CD4-positive, alpha-beta memory T cell (primary cell): ENCODE data around the gene ARL8A. TPM values are rescaled to one million over a fixed set of nuclear protein-coding genes. Genes with fewer than 3 reads are reported as not detected.

Source experiments
- CTCF ChIA-PET: fragments of 350-600 bp; sonication (Branson Sonifier 250); formaldehyde crosslinking; loops from one replicate; lab custom pipeline; 2021; ENCODE audit warnings: inconsistent platforms; ENCODE audit not compliant: partially characterized antibody; lab: Charles Lee
- POLR2A ChIA-PET: fragments of 350-600 bp; sonication (Branson Sonifier 250); formaldehyde crosslinking; loops from one replicate; lab custom pipeline; 2021; ENCODE audit not compliant: partially characterized antibody; lab: Charles Lee
- DNase-seq, 5 donors: peaks; one replicate each; pipeline versions ENCODE4 v3.0.0 to v3.0.0-alpha.2; 2020 to 2022; ENCODE audit warnings: mixed read lengths in 1 of 5
- H3K27ac ChIP-seq: one replicate; pipeline ENCODE4 v1.7.0; 2013; ENCODE audit warnings: low read depth, low read length
- H3K27me3 ChIP-seq: 2 replicates; pipeline ENCODE4 v1.7.0; 2013; ENCODE audit warnings: mild to moderate bottlenecking, low read length, moderate library complexity; ENCODE audit not compliant: insufficient read depth
- H3K36me3 ChIP-seq: 2 replicates; pipeline ENCODE4 v1.7.0; 2013; ENCODE audit warnings: mild to moderate bottlenecking, low read length, moderate library complexity; ENCODE audit not compliant: insufficient read depth
- H3K4me1 ChIP-seq: 2 replicates; pipeline ENCODE4 v1.7.0; 2013; ENCODE audit warnings: mild to moderate bottlenecking, low read length, moderate library complexity; ENCODE audit not compliant: insufficient read depth
- H3K4me3 ChIP-seq, 2 donors: one replicate each; pipeline ENCODE4 v1.7.0; 2013; ENCODE audit warnings: low read length in 2 of 2, mild to moderate bottlenecking in 1 of 2
- H3K9me3 ChIP-seq, 2 donors: one replicate each; pipeline ENCODE4 v1.7.0; 2013; ENCODE audit warnings: low read length in 2 of 2, control low read depth in 1 of 2; ENCODE audit not compliant: control insufficient read depth in 1 of 2
- H3K27ac Mint-ChIP-seq, 7 donors: one replicate each; pipeline ENCODE4 v1.8.0; 2020 to 2021; ENCODE audit warnings: mixed read lengths in 7 of 7, mild to moderate bottlenecking in 6 of 7, inconsistent platforms in 3 of 7, moderate library complexity in 3 of 7
- H3K27me3 Mint-ChIP-seq, 2 donors: one replicate each; pipeline ENCODE4 v1.8.0; 2020 to 2021; ENCODE audit warnings: mixed read lengths in 2 of 2
- H3K36me3 Mint-ChIP-seq, 2 donors: one replicate each; pipeline ENCODE4 v1.8.0; 2020 to 2021; ENCODE audit warnings: mixed read lengths in 2 of 2, inconsistent platforms in 1 of 2, mild to moderate bottlenecking in 1 of 2
- H3K4me1 Mint-ChIP-seq, 4 donors: one replicate each; pipeline ENCODE4 v1.8.0; 2020 to 2021; ENCODE audit warnings: mixed read lengths in 4 of 4, mild to moderate bottlenecking in 1 of 4
- H3K4me3 Mint-ChIP-seq, 8 donors: one replicate each; pipeline ENCODE4 v1.8.0; 2020 to 2021; ENCODE audit warnings: mixed read lengths in 8 of 8, mild to moderate bottlenecking in 7 of 8, moderate library complexity in 6 of 8, inconsistent platforms in 3 of 8
- H3K9me3 Mint-ChIP-seq, 8 donors: one replicate each; pipeline ENCODE4 v1.8.0; 2020 to 2021; ENCODE audit warnings: mixed read lengths in 8 of 8, mild to moderate bottlenecking in 5 of 8, inconsistent platforms in 3 of 8, moderate library complexity in 1 of 8
- intact Hi-C: fragments of 100-400 bp; cut with micrococcal nuclease; formaldehyde crosslinking; loops from one replicate; pipeline ENCODE4 v1.15.1; 2023
- polyA plus RNA-seq, 2 donors: library from polyadenylated mRNA; unstranded; fragments of 300-500 nt; fragmentation: Illumina TruSeq; gene quantifications; one replicate each; pipeline ENCODE4 v1.2.3, GENCODE V29; 2021
- total RNA-seq, 2 experiments: library from RNA; stranded (reverse); gene quantifications; one replicate each; pipeline ENCODE4 v1.2.3, GENCODE V29; 2021

The ARL8A gene
- total and polyA plus RNA-seq, 4 experiments from 2014 or later: 7.1 to 55.0 (median 29.4) TPM

DNA sequence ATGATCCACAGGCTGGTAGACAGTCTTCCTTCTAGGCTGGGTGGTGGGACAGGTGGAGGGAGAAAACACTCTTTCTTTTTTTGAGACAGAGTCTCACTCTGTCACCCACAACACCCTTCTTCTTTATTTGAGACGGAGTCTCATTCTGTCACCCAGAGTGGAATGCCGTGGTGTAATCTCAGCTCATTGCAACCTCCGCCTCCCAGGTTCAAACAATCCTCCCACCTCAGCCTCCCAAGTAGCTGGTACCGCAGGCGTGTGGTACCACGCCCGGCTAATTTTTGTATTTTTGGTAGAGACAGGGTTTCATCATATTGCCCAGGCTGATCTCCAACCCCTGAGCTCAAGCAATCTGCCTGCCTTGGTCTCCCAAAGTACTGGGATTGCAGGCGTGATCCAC is 18.9 kb downstream of the ARL8A start:
- intact Hi-C loops: no loop called here
- no peaks in the 10 kb centered on the region for H3K9me3 Mint-ChIP-seq
- H3K36me3 Mint-ChIP-seq: no peaks in the 10 kb centered on the region
- peaks cover 0 to 2% (median 0%) of the 10 kb centered on the region in 4 donors for H3K4me1 Mint-ChIP-seq
- ChIA-PET POLR2A (no interaction called here), CTCF (interaction anchor here (0.6 to 1.7 kb wide), 2 partner anchors 10 to 15 kb away, joined by 4 to 8 read pairs; no protein-coding TSS in a partner anchor)
- no peak overlapping the region for H3K27ac Mint-ChIP-seq
- Histone ChIP-seq H3K4me3 (no peak overlapping the region), H3K4me1 (no peaks in the 10 kb centered on the region), H3K27me3 (no peaks in the 10 kb centered on the region), H3K27ac (no peak overlapping the region), H3K36me3 (no peaks in the 10 kb centered on the region), H3K9me3 (no peaks in the 10 kb centered on the region)
- H3K27me3 Mint-ChIP-seq: peaks cover 15% of the 10 kb centered on the region in 2 donors
- H3K4me3 Mint-ChIP-seq: no peak overlapping the region
- no peak for DNase-seq

DNA sequence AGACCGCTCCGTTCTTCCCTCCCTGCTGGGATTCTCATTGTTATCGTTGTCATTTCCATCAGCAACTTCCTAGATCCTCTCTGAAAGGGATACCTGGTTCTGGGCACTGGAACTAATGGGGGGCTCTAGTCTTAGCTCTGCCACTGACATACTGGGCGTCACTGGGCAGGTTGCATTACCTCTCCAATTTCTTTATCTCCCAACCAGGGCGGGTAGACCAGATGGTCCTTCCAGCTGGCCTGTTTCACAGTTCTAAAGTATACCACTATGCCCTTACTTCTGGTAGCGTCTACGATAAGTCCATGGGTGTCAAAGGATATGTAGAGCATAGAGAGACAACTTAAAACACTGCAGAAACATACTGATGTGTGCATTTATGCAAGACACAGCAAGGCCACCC is 20.4 kb downstream of the ARL8A start:
- intact Hi-C loops: no loop called here
- Mint-ChIP-seq H3K36me3 (no peaks in the 10 kb centered on the region), H3K27ac (no peak overlapping the region), H3K9me3 (no peaks in the 10 kb centered on the region), H3K4me3 (no peak overlapping the region), H3K4me1 (no peaks in the 10 kb centered on the region), H3K27me3 (peaks cover 15% of the 10 kb centered on the region in 2 donors)
- Histone ChIP-seq H3K4me1 (no peaks in the 10 kb centered on the region), H3K36me3 (no peaks in the 10 kb centered on the region), H3K27ac (no peak overlapping the region), H3K9me3 (no peaks in the 10 kb centered on the region), H3K4me3 (no peak overlapping the region), H3K27me3 (no peaks in the 10 kb centered on the region)
- CTCF ChIA-PET: interaction anchor here (1.7 kb wide), 1 partner anchor 11 kb away, joined by 8 read pairs; no protein-coding TSS in a partner anchor
- POLR2A ChIA-PET: no interaction called here
- no peak for DNase-seq

DNA sequence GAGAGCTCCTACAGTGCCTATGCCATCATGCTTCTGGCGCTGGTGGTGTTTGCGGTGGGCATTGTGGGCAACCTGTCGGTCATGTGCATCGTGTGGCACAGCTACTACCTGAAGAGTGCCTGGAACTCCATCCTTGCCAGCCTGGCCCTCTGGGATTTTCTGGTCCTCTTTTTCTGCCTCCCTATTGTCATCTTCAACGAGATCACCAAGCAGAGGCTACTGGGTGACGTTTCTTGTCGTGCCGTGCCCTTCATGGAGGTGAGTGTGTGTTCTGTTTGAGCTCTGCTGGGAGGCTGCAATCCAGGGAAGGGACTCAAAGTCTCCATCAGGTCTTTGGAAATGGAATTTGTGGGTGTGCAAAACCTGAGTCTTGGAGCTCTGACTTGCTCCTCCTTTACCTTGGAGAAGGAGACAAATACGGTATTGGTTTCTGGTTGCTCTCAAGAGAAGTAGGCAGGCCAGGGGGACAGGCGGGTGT is 21.2 kb downstream of the ARL8A start:
- no peaks in the 10 kb centered on the region for H3K4me1 ChIP-seq
- H3K27me3 ChIP-seq: no peaks in the 10 kb centered on the region
- Mint-ChIP-seq H3K4me3 (no peak overlapping the region), H3K27ac (no peak overlapping the region), H3K36me3 (no peaks in the 10 kb centered on the region), H3K9me3 (no peaks in the 10 kb centered on the region), H3K27me3 (peaks cover 15% of the 10 kb centered on the region in 2 donors), H3K4me1 (no peaks in the 10 kb centered on the region)
- no peak for DNase-seq
- ChIA-PET CTCF (no interaction called here), POLR2A (no interaction called here)
- H3K27ac ChIP-seq: no peak overlapping the region
- no peaks in the 10 kb centered on the region for H3K36me3 ChIP-seq
- H3K4me3 ChIP-seq: no peak overlapping the region
- intact Hi-C loops: no loop called here
- H3K9me3 ChIP-seq: no peaks in the 10 kb centered on the region

DNA sequence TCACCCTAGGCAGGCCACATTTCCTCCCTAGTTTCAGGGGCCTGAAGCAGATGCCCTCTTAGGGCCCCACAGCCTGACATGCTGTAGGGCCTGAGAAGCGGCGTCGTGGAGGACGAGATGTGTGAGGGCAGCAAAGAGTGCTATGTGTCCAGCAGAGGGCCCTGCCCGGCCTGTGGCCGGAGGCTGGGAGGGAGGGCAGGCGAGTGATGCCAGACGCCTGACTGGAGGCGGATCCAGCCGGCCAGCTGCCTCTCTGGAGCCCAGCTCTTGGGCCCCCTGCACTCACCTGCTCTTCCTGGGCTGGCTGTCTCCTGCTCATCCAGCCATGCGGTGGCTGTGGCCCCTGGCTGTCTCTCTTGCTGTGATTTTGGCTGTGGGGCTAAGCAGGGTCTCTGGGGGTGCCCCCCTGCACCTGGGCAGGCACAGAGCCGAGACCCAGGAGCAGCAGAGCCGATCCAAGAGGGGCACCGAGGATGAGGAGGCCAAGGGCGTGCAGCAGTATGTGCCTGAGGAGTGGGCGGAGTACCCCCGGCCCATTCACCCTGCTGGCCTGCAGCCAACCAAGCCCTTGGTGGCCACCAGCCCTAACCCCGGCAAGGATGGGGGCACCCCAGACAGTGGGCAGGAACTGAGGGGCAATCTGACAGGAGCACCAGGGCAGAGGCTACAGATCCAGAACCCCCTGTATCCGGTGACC is 21.8 kb downstream of the ARL8A start, which contains the start of gene GPR37L1:
GPR37L1 (plus strand) TSS at position 279 of the 697 bp plus-strand sequence; CDS start at position 326, 47 bp downstream.
- Mint-ChIP-seq H3K4me1 (no peaks in the 10 kb centered on the region), H3K4me3 (no peak within 1 kb of the TSS), H3K27ac (no peak within 1 kb of the TSS), H3K9me3 (no peaks in the 10 kb centered on the region), H3K27me3 (peaks cover 15% of the 10 kb centered on the region in 2 donors), H3K36me3 (no peaks in the 10 kb centered on the region)
- H3K4me3 ChIP-seq: no peak within 1 kb of the TSS
- CTCF ChIA-PET: interaction anchor here (0.7 kb wide), 1 partner anchor 12 kb away, joined by 4 read pairs; no protein-coding TSS in a partner anchor
- no peaks in the 10 kb centered on the region for H3K27me3 ChIP-seq
- H3K9me3 ChIP-seq: no peaks in the 10 kb centered on the region
- DNase-seq: no peak
- no peaks in the 10 kb centered on the region for H3K4me1 ChIP-seq
- intact Hi-C loops: no loop called here
- H3K36me3 ChIP-seq: no peaks in the 10 kb centered on the region
- H3K27ac ChIP-seq: no peak within 1 kb of the TSS
- POLR2A ChIA-PET: no interaction called here

DNA sequence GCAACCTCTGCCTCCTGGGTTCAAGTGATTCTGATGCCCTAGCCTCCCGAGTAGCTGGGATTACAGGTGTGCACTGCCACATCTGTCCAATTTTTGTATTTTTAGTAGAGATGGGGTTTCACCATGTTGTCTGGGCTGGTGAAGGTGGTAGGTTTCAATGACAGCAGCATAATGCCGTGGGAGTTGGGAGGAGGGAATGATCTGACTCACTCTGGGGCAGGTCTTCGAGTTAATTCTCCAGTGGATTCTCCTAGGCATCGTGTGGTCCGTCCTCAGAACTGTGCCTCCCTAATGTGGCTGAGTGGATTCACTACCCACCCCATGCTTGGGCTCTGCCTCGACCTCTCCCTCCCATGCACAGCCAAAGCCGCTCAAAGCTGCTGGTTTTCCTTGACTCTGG is 23.5 kb downstream of the ARL8A start:
- no peak for DNase-seq
- Histone ChIP-seq H3K4me1 (no peaks in the 10 kb centered on the region), H3K4me3 (no peak overlapping the region), H3K9me3 (no peaks in the 10 kb centered on the region), H3K36me3 (no peaks in the 10 kb centered on the region), H3K27ac (no peak overlapping the region), H3K27me3 (no peaks in the 10 kb centered on the region)
- H3K27me3 Mint-ChIP-seq: peaks cover 15% of the 10 kb centered on the region in 2 donors
- no peaks in the 10 kb centered on the region for H3K4me1 Mint-ChIP-seq
- no peaks in the 10 kb centered on the region for H3K36me3 Mint-ChIP-seq
- CTCF ChIA-PET: interaction anchor here (1.2 kb wide), 1 partner anchor 14 kb away, joined by 3 read pairs; no protein-coding TSS in a partner anchor
- POLR2A ChIA-PET: no interaction called here
- H3K9me3 Mint-ChIP-seq: no peaks in the 10 kb centered on the region
- H3K4me3 Mint-ChIP-seq: no peak overlapping the region
- H3K27ac Mint-ChIP-seq: no peak overlapping the region
- intact Hi-C loops: no loop called here

DNA sequence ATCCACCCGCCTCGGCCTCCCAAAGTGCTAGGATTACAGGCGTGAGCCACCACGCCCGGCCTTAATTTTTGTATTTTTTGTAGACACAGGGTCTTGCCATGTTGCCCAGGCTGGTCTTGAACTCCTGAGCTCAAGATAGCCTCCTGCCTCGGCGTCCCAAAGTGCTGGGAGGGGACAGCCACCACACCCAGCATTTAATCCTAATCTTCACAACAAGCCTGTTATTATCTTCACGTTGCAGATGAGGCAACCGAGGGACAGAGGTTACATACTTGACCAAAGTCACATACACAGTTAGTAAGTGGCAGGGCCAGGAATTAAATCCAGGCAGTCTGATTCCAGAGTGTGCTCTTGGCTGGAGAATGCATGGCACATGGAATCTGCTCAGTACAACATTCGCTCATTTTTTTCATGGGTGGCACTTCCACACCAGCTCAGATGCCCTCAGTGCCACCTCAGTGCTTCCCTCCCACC is 26.6 kb downstream of the ARL8A start:
- Histone ChIP-seq H3K27me3 (no peaks in the 10 kb centered on the region), H3K9me3 (no peaks in the 10 kb centered on the region), H3K36me3 (no peaks in the 10 kb centered on the region), H3K4me1 (no peaks in the 10 kb centered on the region), H3K27ac (no peak overlapping the region), H3K4me3 (no peak overlapping the region)
- H3K36me3 Mint-ChIP-seq: no peaks in the 10 kb centered on the region
- peaks cover 5 to 9% of the 10 kb centered on the region in 2 donors for H3K27me3 Mint-ChIP-seq
- CTCF ChIA-PET: interaction anchor here (1.0 kb wide), 1 partner anchor 18 kb away, joined by 3 read pairs; no protein-coding TSS in a partner anchor
- intact Hi-C loops: no loop called here
- H3K4me1 Mint-ChIP-seq: peaks cover 0 to 3% (median under 1%) of the 10 kb centered on the region in 4 donors
- no peaks in the 10 kb centered on the region for H3K9me3 Mint-ChIP-seq
- no peak for DNase-seq
- POLR2A ChIA-PET: no interaction called here
- no peak overlapping the region for H3K27ac Mint-ChIP-seq
- no peak overlapping the region for H3K4me3 Mint-ChIP-seq

DNA sequence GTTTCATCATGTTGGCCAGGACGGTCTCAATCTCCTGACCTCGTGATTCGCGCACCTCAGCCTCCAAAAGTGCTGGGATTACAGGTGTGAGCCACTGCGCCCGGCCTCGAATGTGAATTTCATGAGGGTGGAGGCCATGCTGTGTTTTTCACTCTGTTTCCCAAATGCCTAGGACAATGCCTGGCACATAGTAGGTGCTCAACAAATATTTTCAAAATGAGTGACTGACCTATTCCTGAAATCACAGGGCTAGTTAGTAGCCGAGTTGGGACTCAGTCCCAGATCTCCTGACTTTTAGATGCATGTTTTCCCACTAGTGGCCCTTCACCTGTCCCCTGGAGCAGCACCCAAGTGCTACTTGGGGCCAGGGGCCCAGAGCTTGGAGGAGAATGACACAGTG is 28.2 kb downstream of the ARL8A start:
- no peaks in the 10 kb centered on the region for H3K9me3 ChIP-seq
- Mint-ChIP-seq H3K4me1 (peaks cover 0 to 3% (median under 1%) of the 10 kb centered on the region in 4 donors), H3K27me3 (peaks cover 0 to 2% of the 10 kb centered on the region in 2 donors), H3K4me3 (no peak overlapping the region), H3K9me3 (no peaks in the 10 kb centered on the region), H3K36me3 (no peaks in the 10 kb centered on the region), H3K27ac (no peak overlapping the region)
- no peaks in the 10 kb centered on the region for H3K36me3 ChIP-seq
- H3K4me3 ChIP-seq: no peak overlapping the region
- DNase-seq: no peak
- ChIA-PET CTCF (interaction anchor here (1.3 kb wide), 1 partner anchor 17 kb away, joined by 5 read pairs; no protein-coding TSS in a partner anchor), POLR2A (no interaction called here)
- no peaks in the 10 kb centered on the region for H3K27me3 ChIP-seq
- intact Hi-C loops: no loop called here
- no peaks in the 10 kb centered on the region for H3K4me1 ChIP-seq
- H3K27ac ChIP-seq: no peak overlapping the region
